HG03432 (cell line): ENCODE measurements around the gene PARD6B.

ENCODE experiments used
- ATAC-seq: cut with Tn5 transposase; IDR thresholded peaks from one replicate; pipeline ENCODE4 v1.9.1; 2021; ENCODE audit warnings: mild to moderate bottlenecking, moderate library complexity; ENCODE audit not compliant: unreplicated experiment

The PARD6B gene

DNA sequence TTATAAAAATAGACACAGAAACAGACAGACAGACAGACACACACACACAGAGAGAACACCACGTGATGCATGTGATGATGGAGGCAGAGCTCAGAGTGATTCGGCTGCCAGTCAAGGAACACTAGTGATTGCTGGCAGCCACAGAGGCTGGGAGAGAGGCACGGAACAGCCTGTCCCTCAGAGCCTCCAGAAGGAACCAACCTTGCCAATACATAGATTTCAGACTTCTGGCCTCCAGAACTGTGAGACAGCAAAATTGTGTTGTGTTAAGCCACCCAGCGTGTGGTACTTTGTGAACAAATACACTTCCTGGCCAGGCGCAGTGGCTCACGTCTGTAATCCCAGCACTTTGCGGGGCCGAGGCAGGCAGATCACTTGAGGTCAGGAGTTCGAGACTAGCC is 9.5 kb upstream of the PARD6B start:
- no peak for ATAC-seq

DNA sequence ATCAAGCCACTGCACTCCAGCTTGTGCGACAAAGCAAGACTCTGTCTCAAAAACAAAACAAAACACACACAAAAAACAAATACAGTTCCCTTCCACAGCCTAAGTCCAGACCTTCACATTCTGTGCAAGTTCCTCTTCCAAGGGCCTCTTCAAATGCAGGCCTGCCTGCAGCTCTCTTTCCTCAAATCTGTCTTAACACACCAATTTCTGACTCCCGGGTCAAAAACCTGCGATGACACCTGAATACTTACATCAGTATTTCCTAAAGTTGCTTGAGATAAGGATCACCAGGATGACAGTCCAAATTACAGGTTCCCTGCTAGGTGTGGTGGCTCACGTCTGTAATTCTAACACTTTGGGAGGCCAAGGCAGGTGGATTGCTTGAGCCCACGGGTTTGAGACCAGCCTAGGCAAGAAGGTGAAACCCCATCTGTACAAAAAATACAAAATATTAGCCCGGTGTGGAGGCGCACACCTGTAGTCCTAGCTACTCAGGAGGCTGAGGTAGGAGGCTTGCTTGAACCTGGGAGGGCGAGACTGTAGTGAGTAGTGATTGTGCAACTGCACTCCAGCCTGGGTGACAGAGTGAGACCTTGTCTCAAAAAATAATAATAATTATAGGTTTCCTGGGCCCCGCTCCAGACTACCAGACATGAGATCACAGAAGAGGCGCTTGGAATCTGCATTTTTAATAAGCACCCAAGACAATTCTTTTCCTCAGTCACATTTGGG is 8.8 kb upstream of the PARD6B start:
- ATAC-seq = no peak

DNA sequence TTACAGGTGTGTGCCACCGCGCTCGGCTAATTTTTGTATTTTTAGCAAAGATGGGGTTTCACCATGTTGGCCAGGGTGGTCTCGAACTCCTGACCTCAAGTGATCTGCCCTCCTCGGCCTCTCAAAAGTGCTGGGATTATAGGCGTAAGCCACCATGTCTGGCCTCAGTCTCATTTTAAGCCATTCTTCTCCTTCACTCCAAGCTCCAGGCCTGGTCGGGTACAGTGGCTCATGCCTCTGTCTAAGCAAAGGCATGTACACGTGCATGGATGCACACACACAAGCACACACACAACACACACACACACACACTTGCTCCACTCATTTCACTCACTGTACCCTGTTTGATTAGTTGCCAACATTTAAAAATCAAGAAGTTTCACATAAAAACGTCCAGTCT is 7.7 kb upstream of the PARD6B start:
- ATAC-seq = no peak

DNA sequence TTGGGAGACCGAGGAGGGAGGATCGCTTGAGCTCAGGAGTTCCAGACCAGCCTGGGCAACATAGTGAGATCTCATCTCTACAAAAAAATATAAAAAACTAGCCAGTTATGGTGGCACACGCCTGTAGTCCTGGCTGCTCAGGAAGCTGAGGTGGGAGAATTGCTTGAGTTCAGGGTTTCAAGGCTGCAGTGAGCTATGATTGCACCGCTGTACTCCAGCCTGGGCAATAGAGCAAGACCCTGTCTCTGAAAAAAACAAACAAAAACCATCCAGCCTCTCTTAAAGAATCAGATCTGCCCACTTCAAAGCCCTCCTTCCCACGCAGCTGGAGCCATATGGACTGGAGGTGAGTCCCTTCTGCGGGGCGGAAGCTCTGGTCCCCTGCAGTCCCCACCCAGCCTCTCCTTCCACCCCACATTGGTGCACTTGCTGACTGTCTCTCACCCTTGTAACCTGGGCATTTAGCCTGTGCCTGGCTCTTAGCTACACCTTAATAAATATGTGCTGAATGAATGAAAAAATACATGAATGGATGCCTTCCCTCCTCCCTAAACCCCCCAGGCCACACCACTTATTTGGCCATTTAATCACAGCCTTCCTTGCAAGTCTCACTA is 7.2 kb upstream of the PARD6B start:
- ATAC-seq = no peak

DNA sequence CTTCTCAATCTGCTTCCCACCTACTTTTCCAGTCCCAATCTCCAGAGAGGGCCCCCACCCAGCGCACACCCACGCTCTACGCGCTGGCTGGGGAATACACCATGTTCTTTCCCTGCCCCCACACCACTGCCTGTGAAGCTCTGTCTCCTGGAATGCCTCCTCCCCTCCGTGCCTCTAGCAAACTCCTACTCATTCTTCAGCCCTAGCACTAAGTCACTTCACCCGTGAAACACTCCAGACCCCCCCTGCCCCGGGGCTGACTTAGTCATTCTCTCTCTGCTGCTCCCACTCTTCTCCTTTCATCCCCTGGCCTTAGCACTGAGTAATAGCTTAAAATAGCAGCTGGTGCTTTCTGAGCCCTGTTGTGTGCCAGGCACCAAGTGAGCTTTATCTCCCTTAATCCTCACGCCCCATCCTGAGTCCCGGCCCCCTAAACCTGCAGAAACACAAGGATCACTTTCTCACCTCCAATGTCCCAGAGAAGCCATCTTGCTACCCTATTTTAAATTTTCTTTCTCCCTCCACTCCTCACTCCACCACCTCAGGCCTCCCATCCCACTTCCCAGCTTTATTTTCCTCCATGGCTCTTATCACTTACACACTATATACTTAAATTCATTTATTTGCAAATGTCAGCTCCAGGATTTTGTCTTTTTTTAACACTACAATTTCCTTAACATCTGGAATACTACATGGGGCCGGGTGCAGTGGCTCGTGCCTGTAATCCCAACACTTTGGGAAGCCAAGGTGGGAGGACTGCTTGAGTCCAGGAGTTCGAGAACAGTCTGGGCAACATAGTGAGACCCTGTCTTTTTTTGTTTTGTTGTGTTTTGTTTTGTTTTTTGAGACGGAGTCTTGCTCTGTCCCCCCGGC is 6.3 kb upstream of the PARD6B start:
- peak; percentile 42 for ATAC-seq

DNA sequence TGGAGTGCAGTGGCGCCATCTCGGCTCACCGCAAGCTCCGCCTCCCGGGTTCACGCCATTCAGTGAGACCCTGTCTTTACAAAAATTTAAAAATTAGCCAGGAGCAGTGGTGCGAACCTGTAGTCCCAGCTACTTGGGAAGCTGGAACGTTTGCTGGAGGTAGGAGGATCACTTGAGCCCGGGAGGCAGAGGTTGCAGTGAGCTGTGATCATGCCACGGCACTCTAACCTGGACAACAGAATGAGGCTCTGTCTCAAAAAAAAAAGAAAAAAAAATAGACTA is 5.7 kb upstream of the PARD6B start:
- ATAC-seq = no peak

DNA sequence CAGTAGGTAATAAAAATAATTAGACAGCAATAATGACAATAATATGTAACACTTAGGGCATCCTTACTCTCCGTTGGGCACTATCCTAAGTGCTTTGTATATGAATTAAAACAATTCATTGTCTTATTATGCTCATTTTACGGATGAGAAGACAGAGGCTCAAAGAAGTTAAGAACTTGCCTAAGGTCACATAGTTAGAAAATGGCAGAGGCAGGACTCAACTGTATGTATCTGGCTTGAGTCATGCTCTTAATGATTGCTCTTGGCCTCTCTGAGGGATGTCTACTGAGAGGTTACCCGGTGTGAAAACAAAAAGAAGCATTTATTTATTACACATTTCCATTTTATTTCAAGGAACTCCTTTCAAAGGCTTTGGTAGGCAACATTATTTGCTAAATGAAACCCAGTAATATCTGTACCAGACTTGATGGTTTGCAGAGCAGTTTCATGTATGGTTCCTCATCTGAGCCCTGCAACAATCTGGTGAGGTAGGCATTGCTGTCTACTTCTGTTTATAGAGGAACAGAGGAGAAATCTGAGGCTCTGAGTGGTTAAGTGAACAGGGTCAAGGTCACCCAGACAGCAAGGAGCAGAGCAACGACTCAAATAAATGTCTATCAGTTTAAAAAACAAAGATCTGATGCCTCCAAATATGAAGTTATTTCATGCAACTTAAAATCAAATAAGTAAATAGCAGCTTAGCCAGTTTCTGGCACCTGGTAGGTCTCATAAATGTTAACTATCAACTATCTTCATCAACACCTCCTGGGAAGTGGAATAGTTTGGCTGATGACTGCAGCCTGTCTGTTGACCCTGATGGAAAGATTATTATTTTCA is 4.2 kb upstream of the PARD6B start:
- ATAC-seq = no peak

DNA sequence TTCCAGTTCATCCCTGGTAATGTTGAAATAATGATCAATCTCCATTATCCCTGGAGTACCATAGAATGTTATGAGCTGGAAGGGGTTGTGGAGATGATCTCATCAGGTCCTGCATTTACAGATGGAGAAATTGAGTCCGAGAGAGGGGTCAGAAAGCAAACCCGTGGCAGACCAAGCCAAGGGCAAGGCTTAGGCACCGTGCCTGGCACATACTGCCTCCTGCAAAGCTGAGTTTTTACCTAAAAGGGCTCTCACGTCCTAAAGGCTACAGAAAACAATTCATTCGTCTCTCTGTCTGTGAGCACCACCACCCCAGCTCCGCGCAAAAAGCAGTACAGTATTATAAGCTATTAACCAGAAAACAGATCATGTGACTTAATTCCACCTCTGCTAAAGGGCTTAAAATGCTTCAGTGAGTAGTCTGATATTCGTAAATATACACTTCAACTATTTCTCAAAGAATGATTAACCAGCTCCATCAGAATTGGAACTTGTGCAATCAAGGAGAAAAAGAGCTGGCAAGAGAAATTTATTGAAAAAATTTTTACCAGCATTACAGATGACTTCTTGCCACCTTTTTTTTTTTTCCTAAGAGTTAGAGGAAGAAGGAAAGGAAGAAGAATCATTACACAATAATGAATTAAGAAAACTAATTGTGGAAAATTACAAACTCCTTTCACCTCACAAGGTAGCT is 3.4 kb upstream of the PARD6B start:
- ATAC-seq = no peak

DNA sequence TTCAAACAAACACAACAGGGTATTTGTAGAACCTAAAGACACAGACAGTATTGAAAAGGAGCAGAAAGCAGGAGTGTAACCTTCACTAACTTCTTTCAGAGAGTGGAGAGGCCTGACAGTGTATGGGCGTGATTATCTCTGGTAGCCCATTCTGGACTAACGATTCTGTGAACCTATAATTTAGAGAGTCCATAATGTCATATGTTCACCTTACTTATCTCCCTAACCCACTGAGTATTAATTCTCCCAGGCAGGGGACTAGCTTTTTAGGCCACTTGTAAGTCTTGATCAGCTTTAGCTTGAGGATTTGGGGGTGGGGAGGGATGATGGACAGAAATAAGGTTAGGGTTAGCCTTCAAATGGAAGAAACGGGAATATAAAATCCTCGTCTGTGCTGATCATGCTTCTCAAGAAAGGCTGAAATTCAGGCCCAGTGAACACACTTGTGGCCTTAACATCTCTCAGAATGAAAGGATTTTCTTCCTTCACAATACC is 2.8 kb upstream of the PARD6B start:
- ATAC-seq = no peak

DNA sequence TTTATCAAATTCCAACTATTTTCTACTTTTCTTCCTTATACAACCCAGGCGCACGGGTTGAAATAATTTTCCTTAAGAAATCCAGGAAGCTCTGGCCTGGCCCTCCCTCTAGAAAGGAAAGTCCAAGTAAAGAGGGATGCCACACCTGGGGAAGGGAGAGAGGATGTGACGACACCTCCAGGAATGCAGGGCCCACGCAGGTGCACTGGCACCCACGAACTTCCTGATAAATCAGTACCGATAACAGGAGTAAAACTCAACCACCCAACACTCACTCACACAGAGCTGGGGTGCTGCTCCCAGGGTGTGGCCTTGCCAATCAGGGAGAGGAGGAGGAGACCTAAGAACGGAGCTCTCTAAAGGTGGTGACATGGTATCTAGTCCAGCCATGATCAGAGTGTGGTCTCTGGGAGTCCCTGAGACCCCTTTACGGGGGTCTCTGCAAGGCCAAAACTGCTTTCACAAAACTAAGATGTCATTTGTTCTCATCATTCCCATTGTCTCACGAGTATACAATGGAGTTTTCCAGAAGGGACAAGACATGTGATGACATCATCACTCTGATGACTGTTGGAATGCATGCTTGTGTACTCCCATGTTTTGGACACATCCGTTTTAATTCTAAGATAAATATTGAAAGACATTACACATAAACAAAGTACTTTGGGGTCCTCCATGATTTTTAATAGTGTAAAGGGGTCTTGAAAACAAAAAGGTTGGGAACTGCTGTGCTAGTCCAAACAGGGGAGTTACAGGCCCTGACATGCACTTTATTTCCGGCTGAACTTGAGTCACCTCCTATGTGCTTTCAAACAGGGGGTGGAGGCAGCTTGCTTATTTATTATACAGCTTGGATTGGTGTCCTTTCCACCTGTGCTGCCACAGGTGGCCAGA is 2.2 kb upstream of the PARD6B start:
- no peak for ATAC-seq

DNA sequence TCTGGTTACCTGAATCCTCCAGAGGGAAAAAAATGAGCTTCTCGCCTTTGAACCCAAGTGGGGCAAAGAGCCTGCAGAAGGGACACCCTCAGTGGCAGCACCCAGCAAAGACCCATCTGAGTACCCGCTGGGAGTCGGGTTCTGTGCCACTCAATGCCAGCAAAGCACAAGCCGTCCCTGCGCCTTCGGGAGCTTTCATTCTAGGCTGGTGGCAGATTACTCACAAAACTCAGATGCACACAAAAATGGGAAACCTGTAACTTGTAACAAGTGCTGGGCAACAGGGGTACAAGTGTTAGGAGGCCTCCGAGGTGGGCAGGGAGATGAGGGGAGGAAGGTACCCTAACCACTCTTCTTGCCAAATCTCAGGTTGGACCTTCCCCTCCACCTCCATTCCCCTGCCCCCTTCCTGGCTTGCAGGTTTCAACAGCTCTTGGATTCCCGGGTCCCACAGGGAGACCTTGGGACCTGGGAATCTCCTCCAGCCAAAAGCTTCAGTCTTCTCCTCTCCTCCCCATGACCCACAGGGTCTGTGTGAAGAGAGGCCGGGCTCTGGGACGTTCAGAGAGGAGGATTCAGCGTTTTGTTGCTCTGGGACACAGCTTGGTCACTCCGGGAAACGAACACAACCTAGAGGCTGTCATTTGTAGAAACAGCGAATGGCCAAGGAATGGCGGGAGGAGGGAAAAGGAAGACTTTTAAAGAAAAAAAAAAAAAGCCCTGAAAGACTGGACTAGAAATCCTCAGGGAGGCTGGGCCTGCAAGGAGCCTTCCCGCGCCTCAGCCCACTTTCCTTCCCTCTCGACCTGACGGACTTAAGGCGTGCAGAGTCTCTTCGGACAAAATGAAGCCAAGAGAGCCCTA is 1.2 kb upstream of the PARD6B start:
- ATAC-seq = no peak

DNA sequence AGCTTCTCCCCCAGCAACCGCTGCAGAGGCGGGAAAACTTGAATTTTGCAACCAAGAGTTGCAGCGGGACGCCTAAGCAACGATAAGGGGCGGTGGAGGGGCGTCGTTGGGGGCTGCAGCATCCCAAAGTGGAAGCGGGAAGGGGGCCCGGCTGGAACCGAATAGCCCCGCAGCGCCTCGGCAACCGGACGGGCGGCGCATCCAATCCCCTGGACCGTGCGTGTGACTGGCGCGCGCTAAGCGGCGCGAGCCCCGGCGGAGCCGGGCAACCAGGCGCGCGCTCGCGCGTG is 670 bp upstream of the PARD6B start:
- ATAC-seq = peak; percentile 1

DNA sequence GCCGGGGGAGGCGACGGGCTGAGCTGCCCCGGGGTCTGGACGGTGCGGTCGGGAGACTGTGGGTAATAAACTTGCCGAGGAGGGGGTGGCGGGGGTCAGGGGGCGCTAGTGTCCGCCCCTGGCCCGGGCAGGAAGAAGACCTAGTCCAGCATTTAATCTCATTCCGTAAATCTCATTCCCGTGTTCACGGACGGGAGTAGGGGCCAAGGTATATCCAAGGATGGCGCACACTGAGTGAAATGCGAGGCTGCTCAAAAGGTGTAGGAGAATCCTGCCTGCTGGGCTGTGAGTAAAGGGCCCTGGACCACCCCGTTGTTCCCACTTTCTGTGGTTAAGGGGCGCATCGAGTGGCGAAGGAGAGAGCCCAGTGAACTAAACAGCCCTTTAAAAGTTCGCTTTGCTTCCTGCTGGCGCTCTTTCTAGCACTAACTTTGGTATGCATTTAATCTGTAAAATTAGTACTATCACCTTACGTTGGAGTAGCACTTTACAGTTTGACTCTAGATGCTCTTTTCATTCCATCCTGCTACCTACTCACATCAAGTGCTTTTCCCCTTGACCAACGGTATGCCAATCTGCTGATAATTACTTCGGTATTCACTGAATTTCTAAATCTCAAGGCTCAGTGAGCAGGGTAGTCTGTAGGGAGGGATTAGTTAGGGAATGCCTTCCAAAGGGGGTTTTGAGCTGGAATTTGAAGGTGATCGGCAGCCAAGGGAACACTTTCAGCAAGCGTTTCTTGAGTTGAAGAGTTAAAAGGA is 730 bp downstream of the PARD6B start:
- ATAC-seq = no peak

DNA sequence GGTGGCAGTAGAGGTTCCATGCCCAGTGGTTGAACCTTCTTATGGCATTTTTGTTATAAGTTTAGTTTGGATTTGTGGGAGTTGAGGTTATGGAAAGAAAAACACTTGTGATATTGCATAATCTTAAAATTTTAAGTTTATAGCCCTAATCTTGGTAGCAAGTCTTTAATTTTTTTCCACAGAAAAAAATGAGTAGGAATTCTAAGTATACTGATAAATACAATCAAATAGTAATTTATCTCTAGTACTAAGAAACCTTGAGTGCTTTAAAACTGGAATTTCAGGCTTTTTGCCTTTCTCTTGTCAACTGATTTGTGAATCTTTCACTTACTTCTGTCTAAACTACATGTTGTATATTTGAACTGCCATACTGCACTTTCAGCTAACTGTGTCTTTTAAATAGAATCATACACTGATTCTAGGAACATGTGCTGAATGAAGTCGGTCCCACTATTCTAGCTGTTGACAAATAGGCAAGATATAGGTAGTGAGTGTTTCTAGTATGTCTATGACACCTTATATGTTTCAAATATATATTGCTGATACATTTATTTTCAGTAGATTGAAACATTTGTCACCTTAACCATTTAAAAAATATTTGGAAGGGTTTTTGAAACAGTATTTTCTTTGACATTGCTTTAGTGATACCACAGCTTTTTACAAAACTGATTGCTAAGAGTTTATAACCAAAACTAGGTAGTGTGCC is 2.4 kb downstream of the PARD6B start:
- no peak for ATAC-seq

DNA sequence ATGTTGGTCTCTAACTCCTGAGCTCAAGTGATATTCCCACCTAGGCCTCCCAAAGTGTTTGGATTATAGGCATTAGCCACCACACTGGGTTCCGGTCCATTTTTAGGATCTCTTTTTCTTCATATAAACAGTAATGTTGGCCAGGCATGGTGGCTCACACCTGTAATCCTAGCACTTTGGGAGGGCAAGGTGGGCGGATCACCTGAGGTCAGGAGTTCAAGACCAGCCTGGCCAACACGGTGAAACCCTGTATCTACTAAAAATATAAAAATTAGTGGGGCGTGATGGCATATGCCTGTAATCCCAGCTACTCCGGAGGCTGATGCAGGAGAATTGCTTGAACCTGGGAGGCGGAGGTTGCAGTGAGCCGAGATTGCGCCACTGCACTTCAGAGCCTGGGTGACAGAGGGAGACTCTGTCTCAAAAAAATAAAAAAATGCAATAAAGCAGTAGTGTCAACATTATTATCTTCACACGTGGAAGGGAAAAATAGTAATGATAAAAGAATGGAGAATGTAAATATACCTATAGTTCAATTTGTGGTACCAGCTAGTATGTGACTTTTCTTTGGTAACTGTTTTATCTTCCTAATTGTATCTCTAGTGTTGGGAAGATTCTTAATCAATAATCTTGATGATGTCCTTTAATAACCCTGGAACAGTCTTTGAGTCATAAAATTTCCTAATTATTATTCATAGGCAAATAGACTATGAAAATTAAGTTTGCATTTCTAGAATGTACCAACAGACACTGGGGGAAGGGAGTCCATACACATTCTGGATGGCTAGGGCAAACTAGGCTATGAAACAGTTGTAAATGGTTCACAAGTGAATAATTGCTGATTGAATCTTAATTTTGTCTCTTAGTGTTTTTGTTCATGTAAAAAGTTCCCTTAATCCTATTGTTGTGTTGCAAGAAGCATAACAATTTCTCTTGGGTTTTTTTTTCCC is 3.6 kb downstream of the PARD6B start:
- no peak for ATAC-seq

DNA sequence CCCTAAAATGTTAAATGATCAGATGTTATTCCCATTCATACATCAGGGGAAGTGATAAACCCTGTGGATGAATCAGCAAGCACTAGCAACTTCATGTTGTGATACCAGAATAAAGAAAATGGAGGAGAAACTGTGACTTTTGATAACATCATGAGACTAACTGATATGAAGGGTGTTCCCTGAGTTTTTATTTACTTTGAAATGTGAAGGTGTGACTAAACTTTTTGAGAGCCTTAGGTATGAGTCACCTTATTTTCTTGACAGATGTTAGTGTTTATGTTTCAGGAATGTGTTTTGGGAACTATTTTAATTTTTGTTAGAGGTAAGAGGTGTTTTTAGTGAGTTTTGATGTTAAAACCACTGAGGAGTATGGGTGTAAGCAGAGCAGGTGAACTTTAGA is 4.4 kb downstream of the PARD6B start:
- ATAC-seq = no peak
